Natural killer cell (primary cell): ENCODE measurements around the gene ATMIN. TPM values are rescaled to one million over a fixed set of nuclear protein-coding genes. Genes with fewer than 3 reads are reported as not detected.

Experiments
- ATAC-seq, 3 donors: fragments of 150-1000 bp in 2 of 3; fragments of 200-7000 bp in 1 of 3; cut with Tn5 transposase; 1 replicate in 1 of 3; 2 replicates in 2 of 3; pipeline ENCODE4 v1.10.0; 2021; ENCODE audit warnings: mild to moderate bottlenecking in 2 of 3, moderate library complexity in 2 of 3
- DNase-seq, 2 donors: peaks; one replicate each; pipeline versions ENCODE4 v3.0.0 to v3.0.0-alpha.2; 2013 to 2021; ENCODE audit warnings: mixed read lengths in 1 of 2
- H3K27ac ChIP-seq: one replicate; pipeline ENCODE4 v1.5.1; 2013; ENCODE audit warnings: mild to moderate bottlenecking, low read length
- H3K27me3 ChIP-seq: one replicate; pipeline ENCODE4 v1.6.1; 2013; ENCODE audit warnings: low read length; ENCODE audit not compliant: control insufficient read depth, insufficient read depth
- H3K36me3 ChIP-seq: one replicate; pipeline ENCODE4 v1.6.1; 2013; ENCODE audit warnings: low read length; ENCODE audit not compliant: control insufficient read depth, insufficient read depth
- H3K4me1 ChIP-seq: one replicate; pipeline ENCODE4 v1.6.1; 2013; ENCODE audit warnings: low read length; ENCODE audit not compliant: control insufficient read depth, insufficient read depth
- H3K4me3 ChIP-seq: one replicate; pipeline ENCODE4 v1.5.1; 2013; ENCODE audit warnings: low read length
- H3K9me3 ChIP-seq: one replicate; pipeline ENCODE4 v1.6.1; 2013; ENCODE audit warnings: low read length; ENCODE audit not compliant: control insufficient read depth, insufficient read depth
- H3K27ac Mint-ChIP-seq, 2 donors: one replicate each; pipeline ENCODE4 v1.8.0; 2022; ENCODE audit warnings: mild to moderate bottlenecking in 2 of 2, mixed read lengths in 2 of 2, moderate library complexity in 1 of 2
- H3K27me3 Mint-ChIP-seq, 2 donors: one replicate each; pipeline ENCODE4 v1.8.0; 2022; ENCODE audit warnings: low read depth in 2 of 2, mixed read lengths in 2 of 2
- H3K36me3 Mint-ChIP-seq: one replicate; pipeline ENCODE4 v1.8.0; 2022; ENCODE audit warnings: mixed read lengths
- H3K4me1 Mint-ChIP-seq, 2 donors: one replicate each; pipeline ENCODE4 v1.8.0; 2022; ENCODE audit warnings: mixed read lengths in 2 of 2
- H3K4me3 Mint-ChIP-seq: one replicate; pipeline ENCODE4 v1.8.0; 2022; ENCODE audit warnings: mild to moderate bottlenecking, moderate library complexity, mixed read lengths
- H3K9me3 Mint-ChIP-seq, 2 donors: one replicate each; pipeline ENCODE4 v1.8.0; 2022; ENCODE audit warnings: mixed read lengths in 2 of 2
- WGBS: methylation state at CpG from one replicate; pipeline ENCODE4 v1.1.7; 2013; ENCODE audit warnings: missing lambda C conversion rate; ENCODE audit not compliant: insufficient coverage; 5-methylcytosine and 5-hydroxymethylcytosine counted together
- intact Hi-C: fragments of 100-400 bp; cut with micrococcal nuclease; formaldehyde crosslinking; loops from one replicate; pipeline ENCODE4 v1.14.2; 2022
- total RNA-seq, 4 donors: library from RNA; stranded (reverse); fragments of 120-200 nt in 1 of 4; gene quantifications; one replicate each; pipeline versions ENCODE4 v1.2.3 to v1.2.4, GENCODE V29; 2013 to 2022
- TF ChIP-seq, protein P1 (sequence below): fragments of 200-600 bp; IDR thresholded peaks from one replicate; pipeline ENCODE4 v1.8.0; 2022; ENCODE audit warnings: antibody characterized with exemption

Gene ATMIN
- total RNA-seq, 3 donors from 2014 or later (not counting 1 experiment from before 2014, with no cell fraction given), result 35.3 to 51.8 (median 39.9) TPM

DNA sequence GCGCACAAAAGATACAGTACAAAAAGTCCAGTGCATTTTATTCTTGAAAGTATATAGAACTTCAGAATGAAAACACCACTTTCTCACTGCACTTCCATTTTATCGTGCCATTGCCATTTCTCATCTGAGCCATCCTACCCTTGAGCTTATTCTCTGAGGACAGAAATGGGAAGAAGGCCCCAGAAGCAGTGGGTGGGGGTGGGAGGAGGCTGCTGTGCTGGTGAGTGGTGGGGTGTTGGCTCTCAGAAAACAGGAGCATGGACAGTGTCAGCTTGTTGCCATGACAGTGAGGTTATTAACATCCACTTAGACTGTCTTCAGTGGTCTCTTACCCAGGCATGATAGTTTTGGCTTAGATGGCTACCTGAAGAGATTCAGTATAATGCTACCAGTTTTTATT lies 4.5 kb downstream of the ATMIN start:
- Mint-ChIP-seq H3K4me3 (no peak overlapping the region), H3K36me3 (peaks cover 22% of the 10 kb centered on the region)
- intact Hi-C loops, result no loop called here

DNA sequence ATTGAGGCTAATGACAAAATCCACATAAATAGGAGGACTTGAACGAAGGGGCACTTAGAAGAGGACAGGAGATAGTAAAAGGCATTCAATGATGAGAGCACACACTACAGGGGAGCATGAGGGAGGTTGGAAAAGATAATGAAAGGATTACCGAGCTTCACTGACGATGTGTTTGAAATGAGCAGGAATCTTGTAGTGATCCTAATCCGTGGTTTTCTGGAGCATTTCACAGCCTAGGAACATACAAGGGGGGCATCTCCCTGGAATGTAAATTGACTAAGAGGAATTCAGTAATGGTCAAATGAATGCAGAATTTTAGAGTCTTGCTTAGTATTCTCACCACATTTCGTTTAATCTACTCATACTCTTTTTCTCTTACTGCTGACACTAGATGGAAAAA lies 5.2 kb downstream of the ATMIN start:
- no peaks in the 10 kb centered on the region for H3K9me3 Mint-ChIP-seq
- peaks cover 22% of the 10 kb centered on the region for H3K36me3 Mint-ChIP-seq
- Histone ChIP-seq H3K27ac (no peak overlapping the region), H3K27me3 (no peaks in the 10 kb centered on the region), H3K9me3 (no peaks in the 10 kb centered on the region), H3K36me3 (peaks cover 41% of the 10 kb centered on the region), H3K4me3 (no peak overlapping the region), H3K4me1 (peaks cover 11% of the 10 kb centered on the region)
- WGBS, result 91% methylated on average over 5 of the region's 5 CpGs
- no peak overlapping the region for H3K27ac Mint-ChIP-seq
- H3K27me3 Mint-ChIP-seq, result no peaks in the 10 kb centered on the region
- no peak overlapping the region for H3K4me3 Mint-ChIP-seq
- TF ChIP-seq, protein P1, sequence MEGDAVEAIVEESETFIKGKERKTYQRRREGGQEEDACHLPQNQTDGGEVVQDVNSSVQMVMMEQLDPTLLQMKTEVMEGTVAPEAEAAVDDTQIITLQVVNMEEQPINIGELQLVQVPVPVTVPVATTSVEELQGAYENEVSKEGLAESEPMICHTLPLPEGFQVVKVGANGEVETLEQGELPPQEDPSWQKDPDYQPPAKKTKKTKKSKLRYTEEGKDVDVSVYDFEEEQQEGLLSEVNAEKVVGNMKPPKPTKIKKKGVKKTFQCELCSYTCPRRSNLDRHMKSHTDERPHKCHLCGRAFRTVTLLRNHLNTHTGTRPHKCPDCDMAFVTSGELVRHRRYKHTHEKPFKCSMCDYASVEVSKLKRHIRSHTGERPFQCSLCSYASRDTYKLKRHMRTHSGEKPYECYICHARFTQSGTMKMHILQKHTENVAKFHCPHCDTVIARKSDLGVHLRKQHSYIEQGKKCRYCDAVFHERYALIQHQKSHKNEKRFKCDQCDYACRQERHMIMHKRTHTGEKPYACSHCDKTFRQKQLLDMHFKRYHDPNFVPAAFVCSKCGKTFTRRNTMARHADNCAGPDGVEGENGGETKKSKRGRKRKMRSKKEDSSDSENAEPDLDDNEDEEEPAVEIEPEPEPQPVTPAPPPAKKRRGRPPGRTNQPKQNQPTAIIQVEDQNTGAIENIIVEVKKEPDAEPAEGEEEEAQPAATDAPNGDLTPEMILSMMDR, result no peak
- ATAC-seq (no peak), DNase-seq (no peak)
- H3K4me1 Mint-ChIP-seq, result peaks cover 24 to 26% of the 10 kb centered on the region in 2 donors
- intact Hi-C loops, result no loop called here

More for the DNA sequence above, 4.5 kb downstream of the ATMIN start:
- Histone ChIP-seq H3K4me3 (no peak overlapping the region), H3K36me3 (peaks cover 39% of the 10 kb centered on the region), H3K9me3 (no peaks in the 10 kb centered on the region), H3K27ac (no peak overlapping the region), H3K4me1 (peaks cover 15% of the 10 kb centered on the region), H3K27me3 (no peaks in the 10 kb centered on the region)
- DNase-seq (no peak), ATAC-seq (no peak)
- H3K9me3 Mint-ChIP-seq, result no peaks in the 10 kb centered on the region
- H3K4me1 Mint-ChIP-seq, result peaks cover 24 to 26% of the 10 kb centered on the region in 2 donors
- TF ChIP-seq, protein P1, result no peak
- H3K27ac Mint-ChIP-seq, result no peak overlapping the region
- no peaks in the 10 kb centered on the region for H3K27me3 Mint-ChIP-seq
- WGBS, result 100% methylated on average over 2 of the region's 2 CpGs

DNA sequence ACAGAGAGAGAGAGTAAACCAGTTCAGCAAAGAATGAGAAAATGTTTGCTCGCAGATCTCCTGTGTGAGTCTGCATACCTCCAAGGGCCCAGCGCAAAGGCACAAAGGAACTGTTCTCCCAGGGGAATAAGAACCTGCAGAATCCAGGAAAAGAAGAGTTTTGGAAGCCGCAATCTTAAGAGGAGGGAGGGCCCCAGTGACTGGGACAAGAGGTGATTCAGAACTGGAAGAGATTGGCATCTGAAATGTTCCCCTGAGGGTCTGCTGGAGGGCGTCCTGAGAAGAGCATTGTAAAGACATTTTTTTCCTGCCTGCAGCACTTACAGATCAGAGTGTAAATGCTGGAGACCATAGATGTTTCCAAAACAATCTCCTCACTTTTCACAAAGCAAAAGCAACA lies 6.1 kb downstream of the ATMIN start:
- peaks cover 20 to 22% of the 10 kb centered on the region in 2 donors for H3K4me1 Mint-ChIP-seq
- TF ChIP-seq, protein P1, result no peak
- no peak for ATAC-seq
- Histone ChIP-seq H3K4me3 (no peak overlapping the region), H3K9me3 (no peaks in the 10 kb centered on the region), H3K27ac (no peak overlapping the region), H3K27me3 (no peaks in the 10 kb centered on the region), H3K36me3 (peaks cover 41% of the 10 kb centered on the region), H3K4me1 (peaks cover 6% of the 10 kb centered on the region)
- H3K36me3 Mint-ChIP-seq, result peaks cover 22% of the 10 kb centered on the region
- DNase-seq, result no peak
- 97% methylated on average over 4 of the region's 4 CpGs for WGBS
- intact Hi-C loops, result no loop called here
- H3K27ac Mint-ChIP-seq, result no peak overlapping the region
- H3K4me3 Mint-ChIP-seq, result no peak overlapping the region
- H3K27me3 Mint-ChIP-seq, result no peaks in the 10 kb centered on the region
- no peaks in the 10 kb centered on the region for H3K9me3 Mint-ChIP-seq

DNA sequence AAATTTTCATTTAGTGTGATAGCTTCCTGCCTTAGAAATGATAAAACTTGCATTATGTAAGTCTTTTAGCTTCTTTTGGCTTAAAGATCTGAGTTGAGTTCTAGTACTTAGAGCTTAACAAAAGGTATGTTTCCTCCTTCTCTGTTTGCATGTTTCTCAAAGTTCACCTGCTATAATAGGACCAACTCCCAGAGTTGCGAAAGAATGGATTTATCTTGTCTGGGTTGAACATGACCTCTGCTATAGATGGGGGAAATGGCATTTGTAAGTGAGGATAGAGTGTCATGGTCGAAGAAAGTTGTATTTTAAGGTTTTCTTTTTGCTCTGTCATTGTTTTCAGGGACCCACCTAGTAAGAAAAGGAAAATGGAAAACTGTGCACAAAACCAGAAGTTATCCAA lies 7.2 kb downstream of the ATMIN start:
- H3K4me1 ChIP-seq, result no peaks in the 10 kb centered on the region
- intact Hi-C loops, result no loop called here
- no peak for ATAC-seq
- DNase-seq, result no peak
- Mint-ChIP-seq H3K36me3 (peaks cover 22% of the 10 kb centered on the region), H3K27me3 (no peaks in the 10 kb centered on the region), H3K4me1 (peaks cover 9 to 11% of the 10 kb centered on the region in 2 donors), H3K9me3 (no peaks in the 10 kb centered on the region), H3K4me3 (no peak overlapping the region), H3K27ac (peak overlapping the region in 1 of 2 donors; percentile 20)
- H3K9me3 ChIP-seq, result no peaks in the 10 kb centered on the region
- H3K27ac ChIP-seq, result no peak overlapping the region
- H3K27me3 ChIP-seq, result no peaks in the 10 kb centered on the region
- H3K4me3 ChIP-seq, result no peak overlapping the region
- H3K36me3 ChIP-seq, result peaks cover 41% of the 10 kb centered on the region
- WGBS, result 100% methylated on average over 2 of the region's 2 CpGs
- TF ChIP-seq, protein P1, result no peak
